Fibroblast of lung (primary cell): ENCODE measurements around the gene LCE1F.

Experiments used
- EZH2 ChIP-seq: IDR thresholded peaks from 2 replicates; pipeline ENCODE4 v1.5.1; 2012; ENCODE audit warnings: low read length, control low read depth, mild to moderate bottlenecking; ENCODE audit errors: missing control alignments
- TF ChIP-seq, protein P1 (sequence below), 2 donors: IDR thresholded peaks in 1 of 2; conservative IDR thresholded peaks in 1 of 2; 1 replicate in 1 of 2; 2 replicates in 1 of 2; pipeline ENCODE4 v1.5.1; 2011 to 2012; ENCODE audit warnings: low read length in 2 of 2, control low read depth in 1 of 2, inconsistent platforms in 1 of 2, low read depth in 1 of 2, mild to moderate bottlenecking in 1 of 2

DNA sequence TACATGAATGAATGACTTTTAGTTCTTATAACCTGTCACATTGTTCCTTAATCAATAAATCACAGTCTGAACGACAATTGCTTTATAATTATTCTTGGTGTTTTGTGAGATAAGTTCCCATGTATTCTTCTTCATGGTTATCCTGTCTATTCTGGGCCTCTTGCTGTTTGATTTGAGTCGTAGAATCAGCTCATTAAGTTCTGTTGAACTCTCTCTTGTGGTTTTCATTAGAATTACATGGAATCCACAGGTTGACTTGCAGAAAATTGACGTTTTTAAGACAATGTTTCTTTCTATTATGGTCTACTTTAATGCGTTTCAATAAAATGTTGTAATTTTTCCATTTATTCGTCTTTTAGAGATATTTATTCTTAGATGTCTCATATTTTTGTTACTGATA is 48.4 kb downstream of the LCE1F start:
- TF ChIP-seq, protein P1, sequence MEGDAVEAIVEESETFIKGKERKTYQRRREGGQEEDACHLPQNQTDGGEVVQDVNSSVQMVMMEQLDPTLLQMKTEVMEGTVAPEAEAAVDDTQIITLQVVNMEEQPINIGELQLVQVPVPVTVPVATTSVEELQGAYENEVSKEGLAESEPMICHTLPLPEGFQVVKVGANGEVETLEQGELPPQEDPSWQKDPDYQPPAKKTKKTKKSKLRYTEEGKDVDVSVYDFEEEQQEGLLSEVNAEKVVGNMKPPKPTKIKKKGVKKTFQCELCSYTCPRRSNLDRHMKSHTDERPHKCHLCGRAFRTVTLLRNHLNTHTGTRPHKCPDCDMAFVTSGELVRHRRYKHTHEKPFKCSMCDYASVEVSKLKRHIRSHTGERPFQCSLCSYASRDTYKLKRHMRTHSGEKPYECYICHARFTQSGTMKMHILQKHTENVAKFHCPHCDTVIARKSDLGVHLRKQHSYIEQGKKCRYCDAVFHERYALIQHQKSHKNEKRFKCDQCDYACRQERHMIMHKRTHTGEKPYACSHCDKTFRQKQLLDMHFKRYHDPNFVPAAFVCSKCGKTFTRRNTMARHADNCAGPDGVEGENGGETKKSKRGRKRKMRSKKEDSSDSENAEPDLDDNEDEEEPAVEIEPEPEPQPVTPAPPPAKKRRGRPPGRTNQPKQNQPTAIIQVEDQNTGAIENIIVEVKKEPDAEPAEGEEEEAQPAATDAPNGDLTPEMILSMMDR (conservative IDR thresholded peaks at IDR 0.05 in 1 of 2, IDR thresholded peaks at IDR 0.05 in 1 of 2; ENCODE audit: low read depth in 1 of 2, low read length in 2 of 2), result peak in 1 of 2 donors; percentile 41
- no peak for TF ChIP-seq EZH2
